Lower lobe of right lung (tissue), 2 donors: ENCODE results near the gene CTSZ. TPM values are rescaled to one million over a fixed set of nuclear protein-coding genes. Genes with fewer than 3 reads are reported as not detected.

Experiments
- ATAC-seq, 2 donors: fragments of 200-7000 bp; cut with Tn5 transposase; one replicate each; pipeline ENCODE4 v1.9.1; 2020 to 2022; ENCODE audit warnings: mild to moderate bottlenecking in 2 of 2, moderate library complexity in 2 of 2
- DNase-seq: peaks from one replicate; pipeline ENCODE4 v3.0.0-alpha.2; 2020
- H3K27ac ChIP-seq: fragments of 200-600 bp; one replicate; pipeline ENCODE4 v1.8.0; 2022
- H3K27me3 ChIP-seq: fragments of 200-600 bp; one replicate; pipeline ENCODE4 v1.8.0; 2022; ENCODE audit warnings: low read depth
- H3K36me3 ChIP-seq: fragments of 200-600 bp; one replicate; pipeline ENCODE4 v1.8.0; 2022; ENCODE audit warnings: mild to moderate bottlenecking
- H3K4me1 ChIP-seq: fragments of 200-600 bp; one replicate; pipeline ENCODE4 v1.8.0; 2022
- H3K4me3 ChIP-seq: fragments of 200-600 bp; one replicate; pipeline ENCODE4 v1.8.0; 2022; ENCODE audit warnings: mild to moderate bottlenecking
- H3K9me3 ChIP-seq: fragments of 200-600 bp; one replicate; pipeline ENCODE4 v1.8.0; 2022
- intact Hi-C: fragments of 100-400 bp; cut with DNase I; formaldehyde crosslinking; loops from one replicate; pipeline ENCODE4 v1.11.0; 2022
- total RNA-seq: library from RNA; stranded (reverse); fragmentation: NEBNext Ultra II Directional; extraction: Animal tissue kit (Norgen Biotek cat#: 25700); gene quantifications from one replicate; pipeline ENCODE4 v1.2.1, GENCODE V29; 2021
- TF ChIP-seq, protein P1 (sequence below): fragments of 200-600 bp; IDR thresholded peaks from one replicate; pipeline ENCODE4 v1.8.0; 2022; ENCODE audit warnings: antibody characterized with exemption, mild to moderate bottlenecking
- donor health status: DM: no; HTN: yes; CAD: no; lungs with severe emphysema.

The CTSZ gene
- total RNA-seq, 1 donor from 2014 or later, result 533 TPM

DNA sequence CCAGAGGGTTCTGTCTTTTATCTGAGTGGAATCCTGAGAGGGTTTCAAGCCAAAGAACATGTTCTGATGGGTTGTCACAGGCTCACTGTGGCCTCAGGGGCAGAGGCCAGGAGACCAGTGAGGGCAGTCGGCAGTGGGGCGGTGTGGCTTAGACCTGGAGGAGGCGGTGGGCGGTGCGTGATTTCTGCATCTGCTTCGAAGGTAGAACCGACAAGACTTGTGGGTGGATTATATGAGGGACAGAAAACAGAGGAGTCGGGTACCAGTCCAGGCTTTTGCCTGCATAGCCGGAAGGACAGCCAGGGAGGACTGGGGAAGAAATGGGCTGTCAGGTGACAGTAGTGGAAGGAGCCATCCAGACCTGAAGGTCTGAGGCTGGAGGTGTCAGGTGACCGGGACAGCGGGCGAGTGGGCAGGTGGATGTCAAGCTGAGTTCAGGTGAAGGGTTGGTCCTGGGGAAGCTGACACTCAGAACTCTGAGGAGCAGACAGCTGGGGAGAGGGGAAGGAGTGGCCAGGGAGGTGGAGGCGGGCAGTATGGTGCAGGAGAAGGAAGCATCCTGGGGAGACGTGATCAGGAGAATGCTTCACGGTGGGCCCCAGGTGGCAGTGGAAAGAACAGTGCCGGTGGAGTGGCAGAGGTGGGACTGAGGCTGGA, 3.1 kb downstream of the CTSZ start:
- H3K4me3 ChIP-seq, result peak overlapping the region; percentile 91
- intact Hi-C loops, result no loop called here

DNA sequence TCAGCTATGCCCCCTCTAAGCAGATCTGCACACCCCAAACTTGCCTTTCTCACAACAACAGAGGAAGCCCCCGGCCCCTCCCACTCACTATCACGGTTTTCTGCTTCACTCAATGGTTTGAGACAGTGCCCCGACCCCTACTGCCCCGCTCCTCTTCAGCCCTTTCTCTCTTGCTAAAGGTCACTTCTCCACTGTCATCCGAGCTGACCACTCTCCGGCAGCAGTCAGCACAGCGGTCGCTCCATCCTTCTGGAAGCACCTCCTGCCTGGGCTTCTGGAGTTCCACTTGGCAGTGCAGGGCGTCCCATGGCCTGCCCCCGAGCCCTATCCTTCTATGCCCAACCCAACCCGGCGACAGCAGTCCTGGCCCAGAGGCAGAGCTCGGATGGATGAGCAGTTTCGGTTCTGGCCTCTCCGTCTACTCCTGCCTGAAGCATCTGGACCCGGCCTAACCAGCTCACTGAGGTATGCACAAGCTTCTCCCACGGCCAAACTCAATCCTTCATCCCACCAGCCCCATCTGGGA, 4.1 kb downstream of the CTSZ start:
- no peak for DNase-seq
- peaks cover 48% of the 10 kb centered on the region for H3K4me1 ChIP-seq
- no peak overlapping the region for H3K27ac ChIP-seq
- no peak for ATAC-seq
- H3K4me3 ChIP-seq, result no peak overlapping the region
- no peaks in the 10 kb centered on the region for H3K9me3 ChIP-seq
- H3K36me3 ChIP-seq, result peaks cover 55% of the 10 kb centered on the region
- intact Hi-C loops, result no loop called here
- H3K27me3 ChIP-seq, result no peaks in the 10 kb centered on the region
- TF ChIP-seq, protein P1, sequence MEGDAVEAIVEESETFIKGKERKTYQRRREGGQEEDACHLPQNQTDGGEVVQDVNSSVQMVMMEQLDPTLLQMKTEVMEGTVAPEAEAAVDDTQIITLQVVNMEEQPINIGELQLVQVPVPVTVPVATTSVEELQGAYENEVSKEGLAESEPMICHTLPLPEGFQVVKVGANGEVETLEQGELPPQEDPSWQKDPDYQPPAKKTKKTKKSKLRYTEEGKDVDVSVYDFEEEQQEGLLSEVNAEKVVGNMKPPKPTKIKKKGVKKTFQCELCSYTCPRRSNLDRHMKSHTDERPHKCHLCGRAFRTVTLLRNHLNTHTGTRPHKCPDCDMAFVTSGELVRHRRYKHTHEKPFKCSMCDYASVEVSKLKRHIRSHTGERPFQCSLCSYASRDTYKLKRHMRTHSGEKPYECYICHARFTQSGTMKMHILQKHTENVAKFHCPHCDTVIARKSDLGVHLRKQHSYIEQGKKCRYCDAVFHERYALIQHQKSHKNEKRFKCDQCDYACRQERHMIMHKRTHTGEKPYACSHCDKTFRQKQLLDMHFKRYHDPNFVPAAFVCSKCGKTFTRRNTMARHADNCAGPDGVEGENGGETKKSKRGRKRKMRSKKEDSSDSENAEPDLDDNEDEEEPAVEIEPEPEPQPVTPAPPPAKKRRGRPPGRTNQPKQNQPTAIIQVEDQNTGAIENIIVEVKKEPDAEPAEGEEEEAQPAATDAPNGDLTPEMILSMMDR, result no peak

More for the DNA sequence above, 3.1 kb downstream of the CTSZ start:
- Histone ChIP-seq H3K27me3 (no peaks in the 10 kb centered on the region), H3K9me3 (no peaks in the 10 kb centered on the region), H3K4me1 (peaks cover 52% of the 10 kb centered on the region), H3K27ac (peak overlapping the region; percentile 94), H3K36me3 (peaks cover 45% of the 10 kb centered on the region)
- ATAC-seq, result no peak
- TF ChIP-seq, protein P1, result no peak
- no peak for DNase-seq

DNA sequence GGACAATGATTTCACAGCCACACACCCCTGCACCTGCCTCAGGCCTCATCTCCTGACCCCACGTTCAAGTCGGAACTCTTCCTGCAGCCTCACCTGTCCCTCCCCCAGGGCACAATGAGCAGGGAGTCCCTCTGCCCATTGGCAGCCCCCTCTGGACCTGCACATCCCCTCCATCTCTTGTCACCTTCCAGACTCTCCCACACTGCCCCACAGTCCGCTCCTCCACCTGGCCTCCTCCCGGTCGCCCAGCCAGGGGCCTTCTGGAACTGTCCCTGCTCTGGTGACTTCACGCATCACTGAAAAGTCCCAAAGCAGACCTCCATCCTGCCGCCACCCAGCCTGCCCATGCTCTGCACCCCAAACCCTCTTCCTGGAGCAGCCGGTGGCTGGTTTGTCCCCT, 4.7 kb downstream of the CTSZ start:
- H3K4me3 ChIP-seq, result no peak overlapping the region
- peaks cover 61% of the 10 kb centered on the region for H3K36me3 ChIP-seq
- intact Hi-C loops, result no loop called here
- no peak overlapping the region for H3K27ac ChIP-seq
- DNase-seq (no peak), ATAC-seq (no peak)
- peaks cover 43% of the 10 kb centered on the region for H3K4me1 ChIP-seq
- no peaks in the 10 kb centered on the region for H3K9me3 ChIP-seq
- no peaks in the 10 kb centered on the region for H3K27me3 ChIP-seq
- TF ChIP-seq, protein P1, result no peak

DNA sequence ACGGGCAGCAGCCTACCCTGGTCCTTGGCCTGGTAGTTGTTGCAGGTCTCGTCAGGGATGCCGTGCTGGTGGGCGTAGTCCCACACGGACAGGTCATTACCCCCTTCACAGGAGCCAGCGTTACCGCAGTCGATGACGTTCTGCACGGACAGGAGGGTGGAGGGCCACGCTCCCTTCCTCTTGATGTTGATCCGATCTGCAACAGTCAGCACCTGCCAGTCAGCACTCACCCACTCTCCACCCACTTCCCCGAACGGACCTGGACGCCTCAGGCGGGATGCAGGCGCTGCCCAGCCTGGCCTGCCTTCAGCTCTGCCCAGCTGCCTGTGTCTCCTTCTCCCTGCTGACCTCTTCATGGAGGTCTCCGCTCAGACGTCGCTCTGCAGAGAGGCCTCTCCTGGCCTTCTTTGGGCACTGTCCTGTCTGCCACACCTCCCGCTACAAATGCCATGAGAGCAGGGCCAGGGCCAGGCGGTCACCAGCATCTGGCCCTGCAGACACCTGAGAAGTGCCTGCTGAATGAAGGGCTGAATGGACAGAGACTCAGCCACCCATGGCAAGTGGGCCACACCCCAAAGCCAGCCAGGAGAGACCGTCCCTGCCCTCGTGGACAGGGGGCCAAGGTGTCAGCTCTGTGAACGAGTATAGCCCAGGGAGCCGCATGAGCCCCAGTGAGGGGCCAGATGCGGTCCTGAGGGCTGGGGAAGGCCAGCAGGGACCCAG, 5.4 kb downstream of the CTSZ start:
- ATAC-seq, result no peak
- TF ChIP-seq, protein P1, result no peak
- H3K27me3 ChIP-seq, result no peaks in the 10 kb centered on the region

DNA sequence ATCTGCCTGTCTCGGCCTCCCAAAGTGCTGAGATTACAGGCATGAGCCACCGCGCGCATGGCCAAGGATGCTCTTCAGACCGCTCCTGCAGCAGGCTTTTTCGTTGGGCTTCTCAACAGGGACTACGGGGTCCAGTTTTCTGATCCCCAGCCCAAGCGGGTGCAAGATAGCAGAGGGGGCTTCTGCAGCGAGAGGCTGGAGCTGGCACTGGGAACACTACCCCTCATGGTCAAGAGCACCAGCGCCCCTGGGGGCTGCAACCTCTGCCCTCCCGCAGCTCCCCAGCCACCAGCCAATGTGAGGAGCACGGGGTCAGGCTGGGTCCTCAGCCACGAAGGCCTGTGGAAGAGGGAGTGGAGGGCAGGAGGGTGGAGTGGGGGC, 6.0 kb downstream of the CTSZ start:
- H3K9me3 ChIP-seq, result no peaks in the 10 kb centered on the region
- ATAC-seq, result no peak
- intact Hi-C loops, result no loop called here
- H3K36me3 ChIP-seq, result peaks cover 74% of the 10 kb centered on the region
- DNase-seq, result no peak
- TF ChIP-seq, protein P1, result no peak
- H3K4me3 ChIP-seq, result no peak overlapping the region
- no peaks in the 10 kb centered on the region for H3K27me3 ChIP-seq
- no peak overlapping the region for H3K27ac ChIP-seq
- peaks cover 35% of the 10 kb centered on the region for H3K4me1 ChIP-seq

More for the DNA sequence above, 5.4 kb downstream of the CTSZ start:
- H3K4me1 ChIP-seq, result peaks cover 41% of the 10 kb centered on the region
- no peak overlapping the region for H3K27ac ChIP-seq
- no peak overlapping the region for H3K4me3 ChIP-seq
- peaks cover 68% of the 10 kb centered on the region for H3K36me3 ChIP-seq
- no peaks in the 10 kb centered on the region for H3K9me3 ChIP-seq
- intact Hi-C loops, result no loop called here
- DNase-seq, result no peak
